GM12878 (cell line): ENCODE measurements around the gene DENND1A. TPM values are rescaled to one million over a fixed set of nuclear protein-coding genes. Genes with fewer than 3 reads are reported as not detected.

ENCODE experiments used
- ATAC-seq: fragments of 200-7000 bp; cut with Tn5 transposase; 3 replicates; pipeline ENCODE4 v1.9.1; 2020; ENCODE audit warnings: mild to moderate bottlenecking, moderate library complexity
- BruUV-seq: library from RNA; stranded (reverse); fragments of 400-500 nt; replicated peaks from 2 replicates; lab custom pipeline; 2021; lab: Mats Ljungman, UMichigan
- CTCF ChIA-PET: fragments of 300-600 bp; sonication (Branson Sonifier 250); formaldehyde crosslinking; extraction: SDS; loops from one replicate; lab custom pipeline; 2021; ENCODE audit warnings: inconsistent platforms; lab: Yijun Ruan, JAX
- POLR2A ChIA-PET: fragments of 350-600 bp; formaldehyde crosslinking; extraction: SDS; loops from one replicate; lab custom pipeline; 2021; ENCODE audit warnings: inconsistent platforms; lab: Charles Lee
- RAD21 ChIA-PET: fragments of 300-600 bp; sonication (Branson Sonifier 250); formaldehyde crosslinking; loops from one replicate; lab custom pipeline; 2023; ENCODE audit warnings: antibody characterized with exemption; ENCODE audit not compliant: unreplicated experiment; lab: Charles Lee
- SMC1A ChIA-PET: fragments of 300-600 bp; sonication (Branson Sonifier 250); formaldehyde crosslinking; loops from one replicate; lab custom pipeline; 2023; ENCODE audit not compliant: unreplicated experiment, uncharacterized antibody; lab: Charles Lee
- DNase-seq: peaks from one replicate; pipeline ENCODE4 v3.0.0-alpha.2; 2011; ENCODE audit warnings: low read depth, low spot score
- FAIRE-seq: peaks from 3 replicates; lab custom pipeline; 2011; peaks lifted over from hg19 to GRCh38; lab: Jason Lieb, UNC
- H2AFZ ChIP-seq: 2 replicates; pipeline ENCODE4 v1.6.0; 2011; ENCODE audit warnings: low read depth, low read length, control low read depth; ENCODE audit not compliant: control insufficient read depth
- H3K27ac ChIP-seq: 2 replicates; pipeline ENCODE4 v1.5.1; 2011; ENCODE audit warnings: control low read depth; ENCODE audit not compliant: control insufficient read depth, insufficient read depth
- H3K27me3 ChIP-seq, 2 experiments: replicated peaks in 1 of 2; 2 replicates each; pipeline versions ENCODE4 v1.6.0 to v1.6.1; 2011; ENCODE audit warnings: low read length in 1 of 2; ENCODE audit not compliant: control insufficient read depth in 2 of 2, insufficient read depth in 2 of 2
- H3K36me3 ChIP-seq, 2 experiments: 2 replicates each; pipeline ENCODE4 v1.5.1; 2011; ENCODE audit warnings: low read length in 1 of 2; ENCODE audit not compliant: control insufficient read depth in 2 of 2, insufficient read depth in 2 of 2
- H3K4me1 ChIP-seq: 2 replicates; pipeline ENCODE4 v1.6.1; 2011; ENCODE audit warnings: mild to moderate bottlenecking, low read length, moderate library complexity, mixed read lengths; ENCODE audit not compliant: control insufficient read depth, insufficient read depth
- H3K4me2 ChIP-seq: 2 replicates; pipeline ENCODE4 v1.6.0; 2011; ENCODE audit warnings: control low read depth; ENCODE audit not compliant: control insufficient read depth, insufficient read depth
- H3K4me3 ChIP-seq: fragments of 200-600 bp; sonication (generic); 2 replicates; pipeline ENCODE4 v1.5.1; 2016
- H3K79me2 ChIP-seq: 2 replicates; pipeline ENCODE4 v1.6.0; 2011; ENCODE audit warnings: low read length; ENCODE audit not compliant: control insufficient read depth, insufficient read depth
- H3K9ac ChIP-seq: 2 replicates; pipeline ENCODE4 v1.8.0; 2011; ENCODE audit warnings: low read length, control low read depth, mixed read lengths; ENCODE audit not compliant: control insufficient read depth, insufficient read depth
- H3K9me3 ChIP-seq: replicated peaks from 3 replicates; pipeline ENCODE4 v1.5.1; 2011; ENCODE audit warnings: mild to moderate bottlenecking, low read length; ENCODE audit not compliant: control insufficient read depth, insufficient read depth
- H4K20me1 ChIP-seq: 2 replicates; pipeline ENCODE4 v1.6.0; 2011; ENCODE audit not compliant: control insufficient read depth, insufficient read depth
- CEBPB ChIP-seq, 2 experiments: fragments of 150-350 bp in 1 of 2; IDR thresholded peaks; 2 replicates each; pipeline ENCODE4 v1.6.1; 2012 to 2014; ENCODE audit warnings: low read depth in 2 of 2, low read length in 2 of 2, borderline replicate concordance in 1 of 2, inconsistent platforms in 1 of 2
- CREB1 ChIP-seq: IDR thresholded peaks from 2 replicates; pipeline ENCODE4 v1.6.1; 2012; ENCODE audit warnings: low read depth, mild to moderate bottlenecking, inconsistent platforms
- ETV6 ChIP-seq, 2 experiments: fragments of 450-650 bp in 1 of 2; IDR thresholded peaks in 1 of 2; conservative IDR thresholded peaks in 1 of 2; 2 replicates each; pipeline ENCODE4 v1.6.1; 2014; ENCODE audit warnings: antibody characterized with exemption in 1 of 2, borderline replicate concordance in 1 of 2, low read depth in 1 of 2, mild to moderate bottlenecking in 1 of 2, moderate library complexity in 1 of 2
- MYB ChIP-seq: fragments of 150-350 bp; IDR thresholded peaks from 2 replicates; pipeline ENCODE4 v1.6.1; 2014; ENCODE audit warnings: mild to moderate bottlenecking, low read depth, low read length, borderline replicate concordance
- NFIC ChIP-seq: IDR thresholded peaks from 2 replicates; pipeline ENCODE4 v1.6.1; 2012; ENCODE audit warnings: low read depth, mild to moderate bottlenecking, inconsistent platforms, low read length, moderate library complexity
- NKRF ChIP-seq: fragments of 450-650 bp; conservative IDR thresholded peaks from 2 replicates; pipeline ENCODE4 v1.6.1; 2017; ENCODE audit warnings: mild to moderate bottlenecking, moderate library complexity
- PKNOX1 ChIP-seq: fragments of 450-650 bp; IDR thresholded peaks from 2 replicates; pipeline ENCODE4 v1.6.1; 2016; ENCODE audit warnings: mild to moderate bottlenecking
- RAD21 ChIP-seq: IDR thresholded peaks from 2 replicates; pipeline ENCODE4 v1.6.1; 2011; ENCODE audit warnings: mild to moderate bottlenecking, low read depth, low read length, moderate library complexity; ENCODE audit not compliant: insufficient read depth
- RCOR1 ChIP-seq: conservative IDR thresholded peaks from 2 replicates; pipeline ENCODE4 v1.6.1; 2012; ENCODE audit warnings: low read depth, low read length, improper control_type of control experiment
- ZNF207 ChIP-seq: fragments of 450-650 bp; IDR thresholded peaks from 2 replicates; pipeline ENCODE4 v1.6.1; 2014; ENCODE audit warnings: antibody characterized with exemption, mild to moderate bottlenecking, borderline replicate concordance
- WGBS: methylation state at CpG from one replicate; pipeline ENCODE4 v1.1.6; 2016; ENCODE audit warnings: low lambda C conversion rate; ENCODE audit not compliant: insufficient replicate concordance, insufficient coverage; ENCODE audit errors: missing lambda C conversion rate; 5-methylcytosine and 5-hydroxymethylcytosine counted together
- in situ Hi-C: fragments of 300-500 bp; cut with MboI; formaldehyde crosslinking; loops from 9 replicates; pipeline ENCODE4 v1.14.3; 2018; ENCODE audit warnings: mixed read lengths
- intact Hi-C: fragments of 100-400 bp; cut with micrococcal nuclease; formaldehyde crosslinking; loops from one replicate; pipeline ENCODE4 v1.14.2; 2022; ENCODE audit not compliant: unreplicated experiment
- polyA plus RNA-seq, 11 experiments: library from polyadenylated mRNA; depleted of rRNA in 4 of 11; unstranded in 6 of 11; stranded (reverse) in 5 of 11; fragments of >200 nt; fragmentation: Nextera tagmentation in 4 of 11; fragmentation: Illumina TruSeq in 1 of 11; extraction: Ambion mirVana in 4 of 11; extraction: Trizol in 1 of 11; gene quantifications; 1 replicate in 1 of 11; 2 replicates in 10 of 11; pipeline versions ENCODE4 v1.2.1 to v1.2.3, GENCODE V29; 2011 to 2016; ENCODE audit warnings: inconsistent platforms in 2 of 11, missing spikeins in 2 of 11, low read depth in 1 of 11
- total RNA-seq, 4 experiments: library from RNA; depleted of rRNA in 3 of 4; stranded (reverse); fragments of >200 nt in 3 of 4; fragmentation: Illumina TruSeq in 1 of 4; extraction: Trizol in 1 of 4; gene quantifications; 2 replicates each; pipeline versions ENCODE4 v1.2.1 to v1.2.3, GENCODE V29; 2013 to 2021

DENND1A gene
- total and polyA plus RNA-seq, 10 of the 15 experiments (the other 5 are each of a cell fraction or from before 2014, with no cell fraction given), result 14.1 to 48.6 (median 35.2) TPM

GRCh38 chr9:123695386-123695785 lies 234.5 kb downstream of the DENND1A start:
- Histone ChIP-seq H3K9me3 (no peaks in the 10 kb centered on the region), H3K4me1 (peaks cover 12% of the 10 kb centered on the region; the same call in 1 of the 2 replicates), H3K79me2 (no peaks in the 10 kb centered on the region; the same call in 1 of the 2 replicates), H3K27ac (no peak overlapping the region), H3K36me3 (peaks cover 0 to 2% of the 10 kb centered on the region in 2 experiments; a peak in 2 of 4 replicates), H2AFZ (no peak overlapping the region), H3K4me3 (no peak overlapping the region), H4K20me1 (no peaks in the 10 kb centered on the region), H3K4me2 (no peak overlapping the region), H3K27me3 (no peaks in the 10 kb centered on the region), H3K9ac (no peak overlapping the region)
- no peak for FAIRE-seq
- DNase-seq, result no peak
- WGBS, result 100% methylated on average over 3 of the region's 3 CpGs
- ChIA-PET SMC1A (interaction anchor here (0.9 to 12.9 kb wide), 7 partner anchors 9 to 57 kb away, joined by 3 to 103 read pairs (median 6); no protein-coding TSS in a partner anchor), POLR2A (interaction anchor here (1.1 to 2.5 kb wide), 4 partner anchors 8 to 21 kb away, joined by 3 to 5 read pairs (median 4); no protein-coding TSS in a partner anchor), CTCF (interaction anchor here (1.1 kb wide), 1 partner anchor 10 kb away, joined by 4 read pairs; no protein-coding TSS in a partner anchor), RAD21 (interaction anchor here (1.1 to 2.9 kb wide), 3 partner anchors 10 to 22 kb away, joined by 3 to 20 read pairs (median 5); no protein-coding TSS in a partner anchor)
- intact Hi-C loops (no loop called here), in situ Hi-C loops (no loop called here)
- TF ChIP-seq RAD21 (no peak), NKRF (no peak), ZNF207 (no peak), CEBPB (IDR thresholded peaks at IDR 0.05; ENCODE audit: borderline replicate concordance in 1 of 2, low read depth in 2 of 2, low read length in 2 of 2) (no peak), CREB1 (no peak), RCOR1 (no peak), MYB (no peak), NFIC (no peak), PKNOX1 (no peak), ETV6 (conservative IDR thresholded peaks at IDR 0.05 in 1 of 2, IDR thresholded peaks at IDR 0.05 in 1 of 2; ENCODE audit: borderline replicate concordance in 1 of 2, low read depth in 1 of 2) (no peak)
- ATAC-seq, result no peak
- BruUV-seq, result no TSS peak
